OCI-LY7 (cell line): ENCODE data around the gene ATP9B. TPM values are rescaled to one million over a fixed set of nuclear protein-coding genes. Genes with fewer than 3 reads are reported as not detected.

ENCODE experiments used
- BruUV-seq: library from RNA; stranded (reverse); fragments of 400-500 nt; replicated peaks from 2 replicates; lab custom pipeline; 2021; lab: Mats Ljungman, UMichigan
- CTCF ChIA-PET: fragments of 300-600 bp; sonication (Branson Sonifier 250); formaldehyde crosslinking; loops from one replicate; lab custom pipeline; 2022; ENCODE audit warnings: antibody characterized with exemption; ENCODE audit not compliant: unreplicated experiment; lab: Charles Lee
- POLR2A ChIA-PET: fragments of 300-600 bp; sonication (Branson Sonifier 250); formaldehyde crosslinking; loops from one replicate; lab custom pipeline; 2022; ENCODE audit warnings: antibody characterized with exemption; lab: Charles Lee
- DNase-seq: peaks from one replicate; pipeline ENCODE4 v3.0.0-alpha.2; 2015; ENCODE audit warnings: low spot score
- H2AFZ ChIP-seq: fragments of 200-600 bp; sonication (generic), shearing (Covaris generic); 2 replicates; pipeline ENCODE4 v1.6.1; 2014; ENCODE audit warnings: mild to moderate bottlenecking, antibody characterized with exemption, low read length, moderate library complexity
- H3K27ac ChIP-seq: fragments of 200-600 bp; sonication (generic); 2 replicates; pipeline ENCODE4 v1.5.1; 2014; ENCODE audit warnings: mixed run types, low read depth, mild to moderate bottlenecking, moderate library complexity, low read length, inconsistent platforms; ENCODE audit not compliant: poor library complexity, severe bottlenecking
- H3K36me3 ChIP-seq: fragments of 200-600 bp; sonication (generic); 2 replicates; pipeline ENCODE4 v1.6.1; 2014; ENCODE audit warnings: mild to moderate bottlenecking, antibody characterized with exemption, low read length, moderate library complexity, mixed read lengths; ENCODE audit not compliant: insufficient read depth
- H3K4me1 ChIP-seq: fragments of 200-600 bp; sonication (generic); 2 replicates; pipeline ENCODE4 v1.5.1; 2014; ENCODE audit warnings: mild to moderate bottlenecking, low read length; ENCODE audit not compliant: insufficient read depth, poor library complexity, severe bottlenecking
- H3K4me2 ChIP-seq: fragments of 200-600 bp; sonication (generic); 2 replicates; pipeline ENCODE4 v1.6.1; 2014; ENCODE audit warnings: mild to moderate bottlenecking, low read length
- H3K4me3 ChIP-seq: fragments of 200-600 bp; sonication (generic); 2 replicates; pipeline ENCODE4 v1.5.1; 2014; ENCODE audit warnings: mild to moderate bottlenecking, low read depth, low read length; ENCODE audit not compliant: poor library complexity, severe bottlenecking
- H3K79me2 ChIP-seq: fragments of 200-600 bp; sonication (generic); 2 replicates; pipeline ENCODE4 v1.6.1; 2016; ENCODE audit warnings: low read depth, mild to moderate bottlenecking, low read length, moderate library complexity, mixed read lengths; ENCODE audit not compliant: insufficient read depth
- H3K9me2 ChIP-seq: fragments of 200-600 bp; sonication (generic); 2 replicates; pipeline ENCODE4 v1.6.1; 2016; ENCODE audit warnings: mild to moderate bottlenecking, low read length, mixed read lengths; ENCODE audit not compliant: insufficient read depth
- H3K9me3 ChIP-seq: fragments of 200-600 bp; sonication (generic); 2 replicates; pipeline ENCODE4 v1.6.1; 2014; ENCODE audit warnings: mild to moderate bottlenecking, mixed run types, low read length, mixed read lengths
- H4K20me1 ChIP-seq: fragments of 200-600 bp; sonication (generic); 2 replicates; pipeline ENCODE4 v1.6.1; 2014; ENCODE audit warnings: mild to moderate bottlenecking, antibody characterized with exemption, low read length, moderate library complexity, mixed read lengths; ENCODE audit not compliant: insufficient read depth
- CTCF ChIP-seq: fragments of 200-600 bp; sonication (generic); conservative IDR thresholded peaks from 2 replicates; pipeline ENCODE4 v1.5.1; 2014; ENCODE audit warnings: mild to moderate bottlenecking, antibody characterized with exemption, low read length, moderate library complexity, mixed read lengths
- EZH2phosphoT487 ChIP-seq: fragments of 200-600 bp; sonication (generic); IDR thresholded peaks from 2 replicates; pipeline ENCODE4 v1.6.1; 2018; ENCODE audit warnings: low read depth, borderline replicate concordance, mild to moderate bottlenecking, mixed run types, antibody characterized with exemption, low read length, moderate library complexity, mixed read lengths
- intact Hi-C: fragments of 100-400 bp; cut with micrococcal nuclease; formaldehyde crosslinking; loops from one replicate; pipeline ENCODE4 v1.10.0; 2022; ENCODE audit not compliant: unreplicated experiment
- total RNA-seq, 2 experiments: library from RNA; depleted of rRNA in 1 of 2; stranded (reverse); fragments of >200 nt in 1 of 2; shearing (Covaris generic) in 1 of 2; gene quantifications; 2 replicates each; pipeline ENCODE4 v1.2.3, GENCODE V29; 2014 to 2022

ATP9B gene
- total RNA-seq, 2 experiments from 2014 or later, result 27.1 to 36.4 TPM

DNA sequence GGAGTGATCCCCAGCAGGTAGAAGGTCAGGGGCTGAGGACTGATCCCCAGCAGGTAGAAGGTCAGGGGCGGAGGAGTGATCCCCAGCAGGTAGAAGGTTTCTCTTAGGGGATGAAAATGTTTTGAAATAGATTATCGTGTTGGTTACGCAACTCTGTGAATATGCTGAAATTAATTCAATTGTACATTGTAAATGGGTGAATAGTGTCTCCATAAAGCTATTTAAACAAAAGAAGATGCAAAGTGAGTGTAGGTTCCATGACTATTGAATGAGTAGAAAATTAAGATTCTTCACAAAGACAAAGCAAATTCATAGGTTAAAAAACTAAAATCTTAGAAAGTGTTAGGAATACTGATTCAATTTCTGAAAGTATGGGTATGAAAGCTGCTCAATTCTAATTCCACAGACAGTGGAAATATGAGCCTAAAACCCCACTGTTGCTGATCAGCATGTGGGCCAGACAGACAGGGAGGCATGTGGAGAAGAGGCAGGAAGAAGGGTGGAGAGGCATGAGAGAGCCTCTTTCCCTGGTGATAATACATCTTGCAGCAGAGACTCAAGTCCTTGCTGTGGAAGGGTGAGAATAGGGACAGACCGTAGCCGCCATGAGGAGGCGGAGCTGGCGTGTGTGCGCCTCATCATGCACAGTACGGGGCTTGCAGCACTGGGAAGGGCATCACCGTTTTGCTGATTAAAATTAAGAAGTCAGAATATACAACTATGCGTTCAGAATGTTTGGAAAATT is 240.6 kb downstream of the ATP9B start:
- Histone ChIP-seq H3K36me3 (peaks cover 18% of the 10 kb centered on the region; the same call in 1 of the 2 replicates), H3K27ac (no peak overlapping the region), H2AFZ (no peak overlapping the region), H3K9me3 (no peaks in the 10 kb centered on the region), H3K79me2 (no peaks in the 10 kb centered on the region), H3K9me2 (no peaks in the 10 kb centered on the region), H4K20me1 (no peaks in the 10 kb centered on the region), H3K4me1 (no peaks in the 10 kb centered on the region), H3K4me3 (no peak overlapping the region), H3K4me2 (no peak overlapping the region)
- TF ChIP-seq EZH2phosphoT487 (no peak), CTCF (no peak)
- POLR2A ChIA-PET, result no interaction called here
- CTCF ChIA-PET, result no interaction called here
- no peak for DNase-seq
- BruUV-seq, result no TSS peak
- intact Hi-C loops, result no loop called here

- TF ChIP-seq CTCF (no peak), EZH2phosphoT487 (no peak)
- Histone ChIP-seq H3K9me2 (no peaks in the 10 kb centered on the region), H2AFZ (no peak overlapping the region), H3K4me1 (no peaks in the 10 kb centered on the region), H3K4me3 (no peak overlapping the region), H3K79me2 (no peaks in the 10 kb centered on the region), H3K4me2 (no peak overlapping the region), H3K36me3 (peaks cover 10% of the 10 kb centered on the region), H4K20me1 (no peaks in the 10 kb centered on the region), H3K9me3 (no peaks in the 10 kb centered on the region), H3K27ac (no peak overlapping the region)
- intact Hi-C loops, result no loop called here
- ChIA-PET CTCF (no interaction called here), POLR2A (no interaction called here)
- no TSS peak for BruUV-seq
- DNase-seq, result no peak
These were observed 245.7 kb downstream of the ATP9B start for GRCh38 chr18:79314838-79315388.

DNA sequence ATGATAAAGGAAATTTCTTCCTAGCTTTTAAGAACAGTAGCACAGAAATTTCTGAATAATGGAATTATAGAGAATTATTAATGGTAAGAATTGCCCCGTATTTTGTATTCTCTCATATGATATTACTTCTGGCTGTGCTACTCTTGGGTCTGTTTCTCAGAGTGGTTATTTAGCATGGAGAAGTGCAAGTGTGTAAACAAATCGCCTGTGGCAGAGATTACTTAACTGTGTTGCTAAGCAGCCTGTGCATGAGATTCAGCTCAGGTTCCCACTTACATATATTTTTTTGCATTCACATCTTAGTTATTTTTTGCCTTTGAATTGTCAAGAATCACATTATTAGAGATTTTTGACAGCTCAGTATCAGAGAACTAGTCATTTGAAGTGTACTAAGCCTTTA is 246.4 kb downstream of the ATP9B start:
- Histone ChIP-seq H2AFZ (no peak overlapping the region), H3K4me3 (no peak overlapping the region), H3K27ac (no peak overlapping the region), H3K9me3 (no peaks in the 10 kb centered on the region), H3K9me2 (no peaks in the 10 kb centered on the region), H3K79me2 (no peaks in the 10 kb centered on the region), H3K36me3 (peaks cover 10% of the 10 kb centered on the region), H3K4me1 (no peaks in the 10 kb centered on the region), H3K4me2 (no peak overlapping the region), H4K20me1 (no peaks in the 10 kb centered on the region)
- intact Hi-C loops, result no loop called here
- no TSS peak for BruUV-seq
- ChIA-PET POLR2A (interaction anchor here (0.7 kb wide), 1 partner anchor 10 kb away, joined by 3 read pairs; no protein-coding TSS in a partner anchor), CTCF (no interaction called here)
- TF ChIP-seq EZH2phosphoT487 (no peak), CTCF (no peak)
- no peak for DNase-seq
